Thymus (tissue), 14 donors: ENCODE results near the gene SLC49A3. TPM values are rescaled to one million over a fixed set of nuclear protein-coding genes. Genes with fewer than 3 reads are reported as not detected.
"Not testable (repeated sequence)": the region's sequence is repeated elsewhere in the genome, so short reads cannot be mapped to it uniquely, and the experiment has no call there.

Source experiments
- DNase-seq, 9 donors: peaks; one replicate each; pipeline ENCODE4 v3.0.0-alpha.2; 2013; ENCODE audit warnings: low spot score in 9 of 9, low read depth in 6 of 9, missing footprints in 1 of 9
- H3K27ac ChIP-seq, 2 donors: one replicate each; pipeline ENCODE4 v1.5.1; 2013; ENCODE audit warnings: control low read depth in 1 of 2, low read depth in 1 of 2, low read length in 1 of 2, mild to moderate bottlenecking in 1 of 2, moderate library complexity in 1 of 2
- H3K27me3 ChIP-seq, 2 donors: one replicate each; pipeline ENCODE4 v1.5.1; 2013; ENCODE audit warnings: low read length in 1 of 2; ENCODE audit not compliant: control insufficient read depth in 2 of 2, insufficient read depth in 1 of 2
- H3K36me3 ChIP-seq, 2 donors: one replicate each; pipeline ENCODE4 v1.5.1; 2013; ENCODE audit warnings: low read length in 1 of 2, mild to moderate bottlenecking in 1 of 2, moderate library complexity in 1 of 2; ENCODE audit not compliant: control insufficient read depth in 2 of 2, insufficient read depth in 2 of 2
- H3K4me1 ChIP-seq, 2 donors: one replicate each; pipeline ENCODE4 v1.5.1; 2013; ENCODE audit warnings: low read length in 2 of 2; ENCODE audit not compliant: control insufficient read depth in 2 of 2, insufficient read depth in 2 of 2
- H3K4me3 ChIP-seq, 2 donors: one replicate each; pipeline ENCODE4 v1.5.1; 2013; ENCODE audit warnings: low read length in 2 of 2, control low read depth in 1 of 2, mild to moderate bottlenecking in 1 of 2
- H3K9me3 ChIP-seq, 2 donors: one replicate each; pipeline ENCODE4 v1.5.1; 2013; ENCODE audit warnings: low read length in 1 of 2, mild to moderate bottlenecking in 1 of 2; ENCODE audit not compliant: control insufficient read depth in 2 of 2, insufficient read depth in 1 of 2
- WGBS: extraction: QIAGEN DNeasy Blood & Tissue Kit; methylation state at CpG from one replicate; pipeline ENCODE4 v1.1.7; 2013; 5-methylcytosine and 5-hydroxymethylcytosine counted together
- long read RNA-seq, 10 donors: transcript quantifications; one replicate each; lab custom pipeline, GENCODE V29; 2026
- polyA plus RNA-seq: library from polyadenylated mRNA; stranded (reverse); fragments of 200-250 nt; gene quantifications from one replicate; pipeline ENCODE4 v1.2.3, GENCODE V29; 2013
- total RNA-seq: library from RNA; stranded (reverse); fragments of 120-200 nt; gene quantifications from one replicate; pipeline ENCODE4 v1.2.4, GENCODE V29; 2013
- donor health status: healthy.

The SLC49A3 gene
- total RNA-seq (1.2 TPM), polyA plus RNA-seq (4.8 TPM)
- long read RNA-seq, donor 1, result 0 reads
- long read RNA-seq, donor 2, result 0 reads
- long read RNA-seq, donor 3, result 0 reads
- long read RNA-seq, donor 4, result 0 reads
- long read RNA-seq, donor 5, partial matches to known transcripts, result 69 of 70 reads
- long read RNA-seq, donor 5, other reads (novel, unspliced or antisense), result 0 of 70 reads
- long read RNA-seq, donor 6, result 0 reads
- long read RNA-seq, donor 7, result 0 reads
- long read RNA-seq, donor 8, result 0 reads
- long read RNA-seq, donor 9, partial matches to known transcripts, result 0 of 6 reads
- long read RNA-seq, donor 9, other reads (novel, unspliced or antisense), result 6 of 6 reads
- long read RNA-seq, donor 10, result 0 reads

- Histone ChIP-seq H3K4me3 (peak within 1 kb of the TSS in 1 of 2 donors; percentile 30), H3K9me3 (peaks cover 0 to 2% of the 10 kb centered on the region in 2 donors), H3K36me3 (no peaks in the 10 kb centered on the region), H3K27ac (peak within 1 kb of the TSS in 1 of 2 donors; percentile 40), H3K4me1 (peaks cover 0 to 6% of the 10 kb centered on the region in 2 donors), H3K27me3 (peaks cover 18 to 35% of the 10 kb centered on the region in 2 donors)
- WGBS, result 11% methylated on average over 59 of the region's 59 CpGs
- no peak for DNase-seq
These were observed at the start of gene SLC49A3 for GRCh38 chr4:688854-689681. Gene SLC49A3, minus strand, starts transcription at chr4:689151. Its CDS starts 24 bp downstream, at chr4:689127.

GRCh38 chr4:736561-736960 lies 47.6 kb upstream of the SLC49A3 start:
- H3K9me3 ChIP-seq, H3K27me3 ChIP-seq, H3K4me3 ChIP-seq, H3K27ac ChIP-seq, H3K4me1 ChIP-seq, DNase-seq: not testable (repeated sequence)
- 98% methylated on average over 33 of the region's 34 CpGs for WGBS
- H3K36me3 ChIP-seq, result peaks cover 67 to 86% of the 10 kb centered on the region in 2 donors

DNA sequence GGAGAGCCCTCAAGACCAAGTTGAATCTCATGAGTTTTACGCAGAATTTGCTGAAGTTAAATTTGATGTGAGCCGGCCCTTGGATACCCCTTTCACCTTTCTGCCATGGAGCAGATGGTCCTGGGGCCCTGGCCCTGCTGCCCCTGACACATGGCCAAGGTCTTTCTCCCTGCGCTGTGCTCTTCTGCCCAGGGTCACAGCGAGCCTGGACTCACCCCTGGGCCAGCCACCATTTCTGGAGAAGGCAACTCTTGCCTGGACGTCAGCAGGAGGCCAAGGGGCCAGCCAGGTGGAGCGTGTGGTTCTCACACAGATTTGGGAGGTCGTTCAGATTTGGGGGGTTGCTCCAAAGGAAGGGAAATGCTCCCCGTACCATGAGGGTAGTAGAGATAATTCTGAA lies 46.6 kb upstream of the SLC49A3 start:
- H3K9me3 ChIP-seq, result peaks cover 0 to 8% of the 10 kb centered on the region in 2 donors
- 98% methylated on average over 8 of the region's 8 CpGs for WGBS
- DNase-seq, result no peak

GRCh38 chr4:734951-735350 lies 46.0 kb upstream of the SLC49A3 start:
- Histone ChIP-seq H3K27ac (no peak overlapping the region), H3K27me3 (no peaks in the 10 kb centered on the region), H3K4me1 (peaks cover 0 to 3% of the 10 kb centered on the region in 2 donors), H3K9me3 (peaks cover 0 to 15% of the 10 kb centered on the region in 2 donors), H3K4me3 (no peak overlapping the region), H3K36me3 (peaks cover 73 to 85% of the 10 kb centered on the region in 2 donors)
- DNase-seq, result no peak
- WGBS, result 97% methylated on average over 9 of the region's 9 CpGs

More for the DNA sequence above, 46.6 kb upstream of the SLC49A3 start:
- H3K27ac ChIP-seq, result no peak overlapping the region
- peaks cover 75 to 85% of the 10 kb centered on the region in 2 donors for H3K36me3 ChIP-seq
- H3K4me1 ChIP-seq, result peaks cover 0 to 3% of the 10 kb centered on the region in 2 donors
- H3K4me3 ChIP-seq, result no peak overlapping the region
- H3K27me3 ChIP-seq, result no peaks in the 10 kb centered on the region

DNA sequence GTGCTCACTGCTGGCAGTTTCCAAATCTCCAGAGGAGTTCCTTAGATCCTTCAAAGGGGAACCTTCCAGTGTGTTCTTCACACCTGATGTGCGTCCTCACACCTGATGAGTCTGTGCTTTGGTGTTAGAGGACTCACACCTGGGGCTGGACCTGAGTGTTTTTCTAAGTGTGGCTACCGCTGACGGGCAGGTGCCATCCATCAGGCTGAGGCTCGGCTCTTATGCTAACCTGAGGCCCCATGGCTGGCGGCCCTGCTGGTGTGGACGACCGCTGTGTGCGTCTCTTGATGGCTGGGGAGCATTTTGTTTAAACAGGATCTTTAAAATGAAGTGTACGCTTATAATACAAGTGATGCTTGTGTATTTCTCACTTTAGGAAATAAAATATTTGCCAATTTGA lies 45.1 kb upstream of the SLC49A3 start:
- no peak for DNase-seq
- Histone ChIP-seq H3K4me3 (no peak overlapping the region), H3K27me3 (no peaks in the 10 kb centered on the region), H3K27ac (no peak overlapping the region), H3K36me3 (peaks cover 64 to 77% of the 10 kb centered on the region in 2 donors), H3K9me3 (peaks cover 0 to 17% of the 10 kb centered on the region in 2 donors), H3K4me1 (peaks cover 0 to 3% of the 10 kb centered on the region in 2 donors)
- WGBS, result 97% methylated on average over 9 of the region's 9 CpGs

- H3K27me3 ChIP-seq, result no peaks in the 10 kb centered on the region
- peaks cover 0 to under 1% of the 10 kb centered on the region in 2 donors for H3K4me1 ChIP-seq
- H3K27ac ChIP-seq, result no peak overlapping the region
- peaks cover 0 to 17% of the 10 kb centered on the region in 2 donors for H3K9me3 ChIP-seq
- WGBS, result 97% methylated on average over 18 of the region's 18 CpGs
- DNase-seq, result no peak
- H3K36me3 ChIP-seq, result peaks cover 60 to 73% of the 10 kb centered on the region in 2 donors
- H3K4me3 ChIP-seq, result no peak overlapping the region
These were observed 44.7 kb upstream of the SLC49A3 start for GRCh38 chr4:733631-733980.

DNA sequence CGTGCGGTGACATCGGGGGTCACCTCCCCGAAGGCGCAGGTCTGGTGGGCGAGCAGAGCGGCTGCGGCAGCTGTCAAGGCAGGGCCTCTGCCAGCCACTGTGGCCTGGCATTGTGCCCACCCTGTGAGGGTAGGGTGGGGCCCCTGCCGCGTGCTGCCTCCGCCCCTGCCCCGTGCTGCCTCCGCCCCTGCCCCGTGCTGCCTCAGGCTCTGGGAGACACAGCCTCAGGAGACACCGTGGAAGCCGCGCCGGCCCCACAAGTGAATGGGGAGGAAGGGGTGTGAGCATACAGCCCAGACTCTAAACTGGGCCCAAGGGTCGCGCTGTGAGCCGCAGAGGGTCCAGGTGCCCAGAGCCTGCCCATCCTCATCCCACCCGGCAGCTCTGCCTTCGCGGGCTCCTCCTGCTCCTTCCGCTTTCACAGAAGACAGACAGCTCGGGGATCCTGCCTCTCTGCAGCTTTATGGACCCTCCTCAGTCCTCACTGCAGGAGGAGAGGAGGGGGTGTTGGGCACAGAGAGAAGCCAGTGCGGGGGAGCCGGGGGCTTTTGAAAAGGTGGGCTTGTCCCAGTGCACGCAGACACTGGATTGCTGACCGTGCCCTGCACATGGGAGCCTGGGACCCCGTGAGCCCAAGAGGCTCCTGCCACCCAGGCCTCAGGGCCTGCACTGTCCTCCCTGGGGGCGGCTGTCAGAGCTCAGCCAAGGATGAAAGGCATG lies 44.1 kb upstream of the SLC49A3 start:
- 93% methylated on average over 32 of the region's 32 CpGs for WGBS

GRCh38 chr4:732486-732885 lies 43.5 kb upstream of the SLC49A3 start:
- 97% methylated on average over 20 of the region's 20 CpGs for WGBS
- DNase-seq, result no peak

More for the DNA sequence above, 44.1 kb upstream of the SLC49A3 start:
- Histone ChIP-seq H3K4me1 (no peaks in the 10 kb centered on the region), H3K27ac (no peak overlapping the region), H3K9me3 (peaks cover 0 to 17% of the 10 kb centered on the region in 2 donors), H3K27me3 (no peaks in the 10 kb centered on the region), H3K36me3 (peaks cover 57 to 76% of the 10 kb centered on the region in 2 donors), H3K4me3 (no peak overlapping the region)
- DNase-seq, result no peak

More at GRCh38 chr4:732486-732885, 43.5 kb upstream of the SLC49A3 start:
- Histone ChIP-seq H3K9me3 (peaks cover 0 to 17% of the 10 kb centered on the region in 2 donors), H3K36me3 (peaks cover 51 to 71% of the 10 kb centered on the region in 2 donors), H3K4me1 (no peaks in the 10 kb centered on the region), H3K27me3 (no peaks in the 10 kb centered on the region), H3K4me3 (no peak overlapping the region), H3K27ac (no peak overlapping the region)
